HG03521 (cell line): ENCODE results near the gene FEM1B.

Source experiments
- ATAC-seq: cut with Tn5 transposase; IDR thresholded peaks from one replicate; pipeline ENCODE4 v1.9.1; 2021; ENCODE audit warnings: mild to moderate bottlenecking, moderate library complexity; ENCODE audit not compliant: unreplicated experiment

Gene FEM1B

GRCh38 chr15:68305420-68305871 lies 27.9 kb downstream of the FEM1B start:
- ATAC-seq = no peak

- no peak for ATAC-seq
Observed at GRCh38 chr15:68307131-68307928, 29.8 kb downstream of the FEM1B start.

- ATAC-seq = no peak
Observed at GRCh38 chr15:68309024-68309423, 31.5 kb downstream of the FEM1B start.

GRCh38 chr15:68310178-68310803 lies 32.7 kb downstream of the FEM1B start:
- ATAC-seq = no peak

GRCh38 chr15:68310804-68311463 lies 33.4 kb downstream of the FEM1B start:
- no peak for ATAC-seq

- ATAC-seq = no peak
Observed at GRCh38 chr15:68311464-68311835, 33.9 kb downstream of the FEM1B start.

GRCh38 chr15:68311859-68312557 lies 34.5 kb downstream of the FEM1B start:
- ATAC-seq = no peak

GRCh38 chr15:68312701-68313204 lies 35.2 kb downstream of the FEM1B start:
- no peak for ATAC-seq

GRCh38 chr15:68313501-68314410 lies 36.2 kb downstream of the FEM1B start:
- ATAC-seq = no peak

GRCh38 chr15:68314563-68314962 lies 37.0 kb downstream of the FEM1B start:
- ATAC-seq = no peak

GRCh38 chr15:68315035-68315434 lies 37.5 kb downstream of the FEM1B start:
- ATAC-seq = no peak

GRCh38 chr15:68315495-68316031 lies 38.0 kb downstream of the FEM1B start:
- ATAC-seq = no peak

GRCh38 chr15:68316061-68316804 lies 38.7 kb downstream of the FEM1B start:
- ATAC-seq = no peak

GRCh38 chr15:68317281-68318007 lies 39.9 kb downstream of the FEM1B start:
- ATAC-seq = no peak

GRCh38 chr15:68318008-68318835 lies 40.7 kb downstream of the FEM1B start:
- ATAC-seq = no peak

- no peak for ATAC-seq
Observed at GRCh38 chr15:68318931-68319909, 41.7 kb downstream of the FEM1B start.
